Activated CD8-positive, alpha-beta T cell treated with anti-CD3 and anti-CD28 coated beads, Interleukin-2, amount 10 ng/mL, durations not matched to agents 7 days and 5 days (primary cell): ENCODE data around the gene STAB1. TPM values are rescaled to one million over a fixed set of nuclear protein-coding genes. Genes with fewer than 3 reads are reported as not detected.

Source experiments
- ATAC-seq: fragments of 150-1000 bp; cut with Tn5 transposase; one replicate; pipeline ENCODE4 v1.10.0; 2021; ENCODE audit warnings: moderate library complexity
- CTCF ChIA-PET: fragments of 350-600 bp; sonication (Branson Sonifier 250); formaldehyde crosslinking; loops from one replicate; lab custom pipeline; 2021; ENCODE audit warnings: antibody characterized with exemption; lab: Charles Lee
- POLR2A ChIA-PET: fragments of 350-600 bp; sonication (Branson Sonifier 250); formaldehyde crosslinking; loops from one replicate; lab custom pipeline; 2021; ENCODE audit warnings: antibody characterized with exemption; lab: Charles Lee
- DNase-seq: peaks from one replicate; pipeline ENCODE4 v3.0.0-alpha.2; 2020
- H3K27ac Mint-ChIP-seq: one replicate; pipeline ENCODE4 v1.8.0; 2021; ENCODE audit warnings: mild to moderate bottlenecking, mixed read lengths
- H3K27me3 Mint-ChIP-seq: one replicate; pipeline ENCODE4 v1.8.0; 2021; ENCODE audit warnings: low read depth, mixed read lengths
- H3K36me3 Mint-ChIP-seq: one replicate; pipeline ENCODE4 v1.8.0; 2021; ENCODE audit warnings: low read depth, mixed read lengths
- H3K4me1 Mint-ChIP-seq: one replicate; pipeline ENCODE4 v1.8.0; 2021; ENCODE audit warnings: low read depth, mixed read lengths
- H3K4me3 Mint-ChIP-seq: one replicate; pipeline ENCODE4 v1.8.0; 2021; ENCODE audit warnings: mild to moderate bottlenecking, mixed read lengths
- H3K9me3 Mint-ChIP-seq: one replicate; pipeline ENCODE4 v1.8.0; 2022; ENCODE audit warnings: mixed read lengths; ENCODE audit not compliant: insufficient read depth
- total RNA-seq, 2 experiments: library from RNA; stranded (reverse); gene quantifications; one replicate each; pipeline ENCODE4 v1.2.3, GENCODE V29; 2021

Gene STAB1
- total RNA-seq, 2 experiments from 2014 or later, result 0.05 TPM; not detected in 1

- Mint-ChIP-seq H3K4me1 (peaks cover 2% of the 10 kb centered on the region), H3K27ac (no peak overlapping the region), H3K36me3 (peaks cover 24% of the 10 kb centered on the region), H3K4me3 (no peak overlapping the region), H3K9me3 (no peaks in the 10 kb centered on the region), H3K27me3 (no peaks in the 10 kb centered on the region)
- DNase-seq, result no peak
- ATAC-seq, result no peak
- ChIA-PET POLR2A (no interaction called here), CTCF (interaction anchor here (0.9 to 1.5 kb wide), 2 partner anchors 9 to 44 kb away, joined by 3 to 5 read pairs; no protein-coding TSS in a partner anchor)
Observed at GRCh38 chr3:52489453-52489852, 5.7 kb upstream of the STAB1 start.

GRCh38 chr3:52490035-52490938 lies 4.9 kb upstream of the STAB1 start:
- Mint-ChIP-seq H3K27ac (peak overlapping the region; percentile 15), H3K9me3 (no peaks in the 10 kb centered on the region), H3K36me3 (peaks cover 24% of the 10 kb centered on the region), H3K4me1 (peaks cover 2% of the 10 kb centered on the region), H3K27me3 (no peaks in the 10 kb centered on the region), H3K4me3 (no peak overlapping the region)
- POLR2A ChIA-PET, result no interaction called here
- DNase-seq (no peak), ATAC-seq (no peak)
- CTCF ChIA-PET, result no interaction called here

- H3K9me3 Mint-ChIP-seq, result no peaks in the 10 kb centered on the region
- peaks cover 19% of the 10 kb centered on the region for H3K36me3 Mint-ChIP-seq
- peaks cover 2% of the 10 kb centered on the region for H3K4me1 Mint-ChIP-seq
- no peak overlapping the region for H3K4me3 Mint-ChIP-seq
- peak overlapping the region; percentile 15 for H3K27ac Mint-ChIP-seq
- no peak for DNase-seq
- ChIA-PET CTCF (no interaction called here), POLR2A (no interaction called here)
- ATAC-seq, result no peak
- no peaks in the 10 kb centered on the region for H3K27me3 Mint-ChIP-seq
Observed at GRCh38 chr3:52490939-52491526, 4.1 kb upstream of the STAB1 start.

GRCh38 chr3:52492059-52492458 lies 3.1 kb upstream of the STAB1 start:
- H3K4me1 Mint-ChIP-seq, result peaks cover 2% of the 10 kb centered on the region
- H3K27ac Mint-ChIP-seq, result no peak overlapping the region
- ChIA-PET CTCF (no interaction called here), POLR2A (interaction anchor here (0.7 kb wide), 1 partner anchor 23 kb away, joined by 3 read pairs; no protein-coding TSS in a partner anchor)
- ATAC-seq (no peak), DNase-seq (no peak)
- no peaks in the 10 kb centered on the region for H3K27me3 Mint-ChIP-seq
- peaks cover 19% of the 10 kb centered on the region for H3K36me3 Mint-ChIP-seq
- no peak overlapping the region for H3K4me3 Mint-ChIP-seq
- H3K9me3 Mint-ChIP-seq, result no peaks in the 10 kb centered on the region

GRCh38 chr3:52493232-52494017 lies 1.7 kb upstream of the STAB1 start:
- Mint-ChIP-seq H3K4me3 (no peak overlapping the region), H3K4me1 (peaks cover 5% of the 10 kb centered on the region), H3K9me3 (no peaks in the 10 kb centered on the region), H3K27ac (no peak overlapping the region), H3K36me3 (peaks cover 9% of the 10 kb centered on the region), H3K27me3 (no peaks in the 10 kb centered on the region)
- ChIA-PET CTCF (no interaction called here), POLR2A (no interaction called here)
- ATAC-seq (no peak), DNase-seq (no peak)

GRCh38 chr3:52494445-52494844 lies 693 bp upstream of the STAB1 start:
- peaks cover 9% of the 10 kb centered on the region for H3K36me3 Mint-ChIP-seq
- ChIA-PET CTCF (no interaction called here), POLR2A (no interaction called here)
- ATAC-seq (no peak), DNase-seq (no peak)
- H3K27me3 Mint-ChIP-seq, result peaks cover 3% of the 10 kb centered on the region
- H3K27ac Mint-ChIP-seq, result no peak overlapping the region
- H3K9me3 Mint-ChIP-seq, result no peaks in the 10 kb centered on the region
- H3K4me1 Mint-ChIP-seq, result peaks cover 11% of the 10 kb centered on the region
- H3K4me3 Mint-ChIP-seq, result no peak overlapping the region

GRCh38 chr3:52495777-52496602 lies 852 bp downstream of the STAB1 start:
- Mint-ChIP-seq H3K9me3 (no peaks in the 10 kb centered on the region), H3K4me3 (no peak overlapping the region), H3K4me1 (peaks cover 11% of the 10 kb centered on the region), H3K36me3 (peaks cover 9% of the 10 kb centered on the region), H3K27me3 (peaks cover 8% of the 10 kb centered on the region), H3K27ac (no peak overlapping the region)
- DNase-seq (no peak), ATAC-seq (no peak)
- POLR2A ChIA-PET, result interaction anchor here (1.1 kb wide), 1 partner anchor 16 kb away, joined by 4 read pairs; no protein-coding TSS in a partner anchor
- CTCF ChIA-PET, result interaction anchor here (0.7 kb wide), 1 partner anchor 13 kb away, joined by 3 read pairs; no protein-coding TSS in a partner anchor

GRCh38 chr3:52498137-52499054 lies 3.3 kb downstream of the STAB1 start:
- Mint-ChIP-seq H3K36me3 (no peaks in the 10 kb centered on the region), H3K4me1 (peaks cover 11% of the 10 kb centered on the region), H3K4me3 (no peak overlapping the region), H3K27ac (no peak overlapping the region), H3K9me3 (no peaks in the 10 kb centered on the region), H3K27me3 (peaks cover 8% of the 10 kb centered on the region)
- ChIA-PET CTCF (interaction anchor here (1.0 kb wide), 1 partner anchor 9 kb away, joined by 3 read pairs; no protein-coding TSS in a partner anchor), POLR2A (interaction anchor here (0.8 to 1.7 kb wide), 2 partner anchors 10 to 33 kb away, joined by 3 to 5 read pairs; no protein-coding TSS in a partner anchor)
- ATAC-seq (no peak), DNase-seq (no peak)

- Mint-ChIP-seq H3K27me3 (peaks cover 8% of the 10 kb centered on the region), H3K27ac (no peak overlapping the region), H3K4me1 (peaks cover 10% of the 10 kb centered on the region), H3K36me3 (no peaks in the 10 kb centered on the region), H3K4me3 (no peak overlapping the region), H3K9me3 (no peaks in the 10 kb centered on the region)
- DNase-seq, result no peak
- ATAC-seq, result no peak
- CTCF ChIA-PET, result no interaction called here
- POLR2A ChIA-PET, result no interaction called here
Observed at GRCh38 chr3:52501046-52501445, 5.9 kb downstream of the STAB1 start.

GRCh38 chr3:52502001-52502400 lies 6.9 kb downstream of the STAB1 start:
- CTCF ChIA-PET, result no interaction called here

More at GRCh38 chr3:52502001-52502400, 6.9 kb downstream of the STAB1 start:
- Mint-ChIP-seq H3K36me3 (no peaks in the 10 kb centered on the region), H3K4me3 (no peak overlapping the region), H3K27me3 (peaks cover 8% of the 10 kb centered on the region), H3K4me1 (peaks cover 10% of the 10 kb centered on the region), H3K27ac (no peak overlapping the region), H3K9me3 (no peaks in the 10 kb centered on the region)
- POLR2A ChIA-PET, result no interaction called here
- no peak for ATAC-seq
- no peak for DNase-seq
